HCT116 (cell line): ENCODE data around the gene USP36.

Experiments used
- CEBPB ChIP-seq: IDR thresholded peaks from 2 replicates; pipeline ENCODE4 v1.6.1; 2012; ENCODE audit warnings: low read depth
- CTCF ChIP-seq, 3 experiments: fragments of 200-600 bp in 1 of 3; sonication (generic) in 1 of 3; IDR thresholded peaks in 2 of 3; conservative IDR thresholded peaks in 1 of 3; 2 replicates each; pipeline ENCODE4 v1.5.1; 2012 to 2017; ENCODE audit warnings: low read depth in 2 of 3, low read length in 2 of 3, antibody characterized with exemption in 1 of 3, borderline replicate concordance in 1 of 3, control low read depth in 1 of 3, mild to moderate bottlenecking in 1 of 3, mixed read lengths in 1 of 3, mixed run types in 1 of 3, moderate library complexity in 1 of 3; ENCODE audit not compliant: insufficient read depth in 1 of 3
- EGR1 ChIP-seq: IDR thresholded peaks from 2 replicates; pipeline ENCODE4 v1.6.1; 2012; ENCODE audit warnings: low read depth
- MAX ChIP-seq: IDR thresholded peaks from 2 replicates; pipeline ENCODE4 v1.6.1; 2012
- POLR2A ChIP-seq: IDR thresholded peaks from 2 replicates; pipeline ENCODE4 v1.7.0; 2011; ENCODE audit warnings: borderline replicate concordance; ENCODE audit not compliant: insufficient read depth, insufficient read length; ENCODE audit errors: extremely low read depth
- POLR2AphosphoS5 ChIP-seq: IDR thresholded peaks from 2 replicates; pipeline ENCODE4 v1.6.1; 2011; ENCODE audit warnings: mild to moderate bottlenecking, low read depth, low read length, moderate library complexity

- TF ChIP-seq CTCF (IDR thresholded peaks at IDR 0.05 in 2 of 3, conservative IDR thresholded peaks at IDR 0.05 in 1 of 3; ENCODE audit: borderline replicate concordance in 1 of 3, insufficient read depth in 1 of 3, low read depth in 2 of 3, low read length in 2 of 3) (no peak), EGR1 (no peak), POLR2A (no peak), CEBPB (no peak), POLR2AphosphoS5 (no peak), MAX (no peak)
Observed at GRCh38 chr17:78826421-78826820, 14.2 kb downstream of the USP36 start.
